Right lobe of liver (tissue), 6 donors: ENCODE data around the gene ALDH6A1. TPM values are rescaled to one million over a fixed set of nuclear protein-coding genes. Genes with fewer than 3 reads are reported as not detected.
A peak's percentile ranks its signal among the peaks of the same experiment; 100 is the strongest.

Source experiments
- ATAC-seq, 4 donors: fragments of 200-7000 bp; cut with Tn5 transposase; one replicate each; pipeline ENCODE4 v1.9.1; 2020; ENCODE audit warnings: mild to moderate bottlenecking in 4 of 4, moderate library complexity in 4 of 4
- DNase-seq, 3 donors: peaks; one replicate each; pipeline ENCODE4 v3.0.0-alpha.2; 2020
- H3K27ac ChIP-seq, 3 donors: fragments of 200-600 bp; one replicate each; pipeline ENCODE4 v1.8.0; 2022
- H3K27me3 ChIP-seq, 2 donors: fragments of 200-600 bp; one replicate each; pipeline ENCODE4 v1.8.0; 2022
- H3K36me3 ChIP-seq, 4 donors: fragments of 200-600 bp; sonication (generic) in 1 of 4; one replicate each; pipeline versions ENCODE4 v1.5.1 to v1.8.0; 2017 to 2022; ENCODE audit warnings: control low read depth in 1 of 4
- H3K4me1 ChIP-seq, 4 donors: fragments of 200-600 bp; sonication (generic) in 1 of 4; one replicate each; pipeline versions ENCODE4 v1.5.1 to v1.8.0; 2017 to 2022; ENCODE audit warnings: control low read depth in 1 of 4
- H3K4me3 ChIP-seq, 3 donors: fragments of 200-600 bp; one replicate each; pipeline ENCODE4 v1.8.0; 2022
- H3K9me3 ChIP-seq, 4 donors: fragments of 200-600 bp; sonication (generic) in 1 of 4; one replicate each; pipeline versions ENCODE4 v1.5.1 to v1.8.0; 2017 to 2022; ENCODE audit warnings: control low read depth in 1 of 4
- CTCF ChIP-seq, 4 donors: fragments of 200-600 bp in 3 of 4; fragments of 450-650 bp in 1 of 4; IDR thresholded peaks; one replicate each; pipeline versions ENCODE4 v1.5.1 to v1.8.0; 2016 to 2022; ENCODE audit warnings: antibody characterized with exemption in 4 of 4, mild to moderate bottlenecking in 2 of 4
- POLR2A ChIP-seq: fragments of 450-650 bp; IDR thresholded peaks from one replicate; pipeline ENCODE4 v1.6.1; 2017; ENCODE audit warnings: antibody characterized with exemption, mild to moderate bottlenecking
- WGBS: methylation state at CpG from one replicate; pipeline ENCODE4 v1.1.6; 2018; ENCODE audit warnings: low coverage, low lambda C conversion rate; ENCODE audit not compliant: insufficient coverage; ENCODE audit errors: missing lambda C conversion rate; 5-methylcytosine and 5-hydroxymethylcytosine counted together
- intact Hi-C, 2 donors: fragments of 100-400 bp; cut with DNase I; formaldehyde crosslinking; loops; one replicate each; pipeline versions ENCODE4 v1.11.2 to v1.14.1; 2022
- total RNA-seq, 6 experiments: library from RNA; depleted of rRNA in 2 of 6; stranded (reverse); fragments of >200 nt in 2 of 6; fragmentation: NEBNext Ultra II Directional in 3 of 6; extraction: Animal tissue kit (Norgen Biotek cat#: 25700) in 3 of 6; gene quantifications; one replicate each; pipeline versions ENCODE4 v1.1.0 to v1.2.4, GENCODE V29; 2016 to 2023
- donor health status: DM: no; HTN: yes; CAD: no.
- donor health status: DM: no; HTN: no; CAD: no.
- donor health status: DM: no; HTN: no; CAD: no.
- donor health status: DM: no; HTN: yes; CAD: no.
- donor health status: DM: no; HTN: yes; CAD: no.

ALDH6A1 gene
- total RNA-seq, 6 experiments from 2014 or later, result 99.1 to 449 (median 221) TPM

- TF ChIP-seq CTCF (IDR thresholded peaks at IDR 0.05) (no peak), POLR2A (no peak)
- H3K27ac ChIP-seq, result no peak overlapping the region
Measured at GRCh38 chr14:74085828-74086227, 1.6 kb upstream of the ALDH6A1 start.

GRCh38 chr14:74085047-74085637, 889 bp upstream of the ALDH6A1 start:
- Histone ChIP-seq H3K4me1 (peaks cover 0 to 42% (median 10%) of the 10 kb centered on the region in 4 donors), H3K27ac (peak overlapping the region in 2 of 3 donors; percentile 68 to 77), H3K27me3 (no peaks in the 10 kb centered on the region), H3K36me3 (no peaks in the 10 kb centered on the region), H3K4me3 (peak overlapping the region; percentile 70 to 81 (median 75)), H3K9me3 (no peaks in the 10 kb centered on the region)
- ATAC-seq (peak; percentile 0 to 10 (median 2)), DNase-seq (peak in 1 of 3 donors; percentile 56)
- WGBS, result under 1% methylated on average over 22 of the region's 26 CpGs
- no peak for TF ChIP-seq CTCF (IDR thresholded peaks at IDR 0.05)
- peak; percentile 10 for TF ChIP-seq POLR2A
- intact Hi-C loops, result no loop called here

More at GRCh38 chr14:74085828-74086227, 1.6 kb upstream of the ALDH6A1 start:
- Histone ChIP-seq H3K9me3 (no peaks in the 10 kb centered on the region), H3K36me3 (peaks cover 0 to 2% (median 0%) of the 10 kb centered on the region in 4 donors), H3K27me3 (no peaks in the 10 kb centered on the region), H3K4me3 (peak overlapping the region; percentile 70 to 81 (median 75)), H3K4me1 (peaks cover 0 to 35% (median 10%) of the 10 kb centered on the region in 4 donors)
- no peak for ATAC-seq
- WGBS, result 62% methylated on average over 1 of the region's 1 CpG
- DNase-seq, result no peak
- intact Hi-C loops, result no loop called here

GRCh38 chr14:74083784-74084276, 423 bp downstream of the ALDH6A1 start:
- intact Hi-C loops, result no loop called here
- ATAC-seq, result peak; percentile 11 to 48 (median 34)
- 0% methylated on average over 13 of the region's 15 CpGs for WGBS
- H3K27ac ChIP-seq, result peak overlapping the region; percentile 72 to 99 (median 93)
- no peaks in the 10 kb centered on the region for H3K27me3 ChIP-seq
- peak overlapping the region; percentile 80 to 93 (median 81) for H3K4me3 ChIP-seq
- DNase-seq, result peak in 1 of 3 donors; percentile 56
- H3K9me3 ChIP-seq, result no peaks in the 10 kb centered on the region
- H3K4me1 ChIP-seq, result peaks cover 0 to 42% (median 10%) of the 10 kb centered on the region in 4 donors
- TF ChIP-seq CTCF (IDR thresholded peaks at IDR 0.05) (no peak), POLR2A (no peak)
- no peaks in the 10 kb centered on the region for H3K36me3 ChIP-seq

GRCh38 chr14:74083161-74083560, 1.1 kb downstream of the ALDH6A1 start:
- DNase-seq (no peak), ATAC-seq (no peak)
- WGBS, result 29% methylated on average over 3 of the region's 3 CpGs
- H3K9me3 ChIP-seq, result no peaks in the 10 kb centered on the region
- TF ChIP-seq CTCF (IDR thresholded peaks at IDR 0.05) (no peak), POLR2A (no peak)
- H3K4me3 ChIP-seq, result peak overlapping the region; percentile 80 to 93 (median 81)
- H3K4me1 ChIP-seq, result peaks cover 0 to 42% (median 10%) of the 10 kb centered on the region in 4 donors
- intact Hi-C loops, result no loop called here
- H3K36me3 ChIP-seq, result no peaks in the 10 kb centered on the region
- H3K27me3 ChIP-seq, result no peaks in the 10 kb centered on the region
- H3K27ac ChIP-seq, result peak overlapping the region in 2 of 3 donors; percentile 93 to 99
